H9 (cell line): ENCODE results near the gene MCM7. TPM values are rescaled to one million over a fixed set of nuclear protein-coding genes. Genes with fewer than 3 reads are reported as not detected.

ENCODE experiments used
- DNase-seq: peaks from one replicate; pipeline ENCODE4 v3.0.0-alpha.2; 2017
- H2AFZ ChIP-seq: one replicate; pipeline ENCODE4 v1.6.1; 2013; ENCODE audit warnings: mild to moderate bottlenecking, low read length, control low read depth, moderate library complexity
- H2AK5ac ChIP-seq: 2 replicates; pipeline ENCODE4 v1.6.1; 2013; ENCODE audit warnings: low read length, control low read depth, mixed read lengths; ENCODE audit not compliant: insufficient read length
- H2BK120ac ChIP-seq: one replicate; pipeline ENCODE4 v1.6.1; 2013; ENCODE audit warnings: low read depth, mild to moderate bottlenecking, low read length, control low read depth, inconsistent platforms; ENCODE audit not compliant: poor library complexity, severe bottlenecking
- H2BK12ac ChIP-seq: 2 replicates; pipeline ENCODE4 v1.6.1; 2013; ENCODE audit warnings: low read length, control low read depth, mixed read lengths, low read depth; ENCODE audit not compliant: insufficient read length
- H2BK15ac ChIP-seq: 2 replicates; pipeline ENCODE4 v1.6.1; 2013; ENCODE audit warnings: low read depth, low read length, control low read depth
- H2BK20ac ChIP-seq: one replicate; pipeline ENCODE4 v1.6.1; 2013; ENCODE audit warnings: low read depth, mild to moderate bottlenecking, low read length, control low read depth, inconsistent platforms; ENCODE audit not compliant: poor library complexity, severe bottlenecking
- H2BK5ac ChIP-seq: 2 replicates; pipeline ENCODE4 v1.6.1; 2013; ENCODE audit warnings: low read length, control low read depth, mixed read lengths; ENCODE audit not compliant: insufficient read length
- H3K14ac ChIP-seq: 2 replicates; pipeline ENCODE4 v1.6.1; 2013; ENCODE audit warnings: low read length, control low read depth; ENCODE audit not compliant: insufficient read depth
- H3K18ac ChIP-seq: 2 replicates; pipeline ENCODE4 v1.6.1; 2013; ENCODE audit warnings: low read depth, mild to moderate bottlenecking, mixed read lengths, low read length, control low read depth; ENCODE audit not compliant: insufficient read length
- H3K23ac ChIP-seq: 2 replicates; pipeline ENCODE4 v1.6.1; 2013; ENCODE audit warnings: low read length, control low read depth, mixed read lengths, low read depth; ENCODE audit not compliant: insufficient read length
- H3K23me2 ChIP-seq: 2 replicates; pipeline ENCODE4 v1.6.1; 2013; ENCODE audit warnings: low read depth, mild to moderate bottlenecking, mixed read lengths, low read length, control low read depth; ENCODE audit not compliant: insufficient read length, poor library complexity, severe bottlenecking
- H3K27ac ChIP-seq: 2 replicates; pipeline ENCODE4 v1.5.1; 2013; ENCODE audit warnings: low read length, control low read depth, mixed read lengths, low read depth; ENCODE audit not compliant: insufficient read length
- H3K27me3 ChIP-seq: 2 replicates; pipeline ENCODE4 v1.6.1; 2013; ENCODE audit warnings: low read length, control low read depth, inconsistent platforms; ENCODE audit not compliant: insufficient read depth
- H3K4ac ChIP-seq: 2 replicates; pipeline ENCODE4 v1.6.1; 2013; ENCODE audit warnings: low read depth, mild to moderate bottlenecking, control low read depth, inconsistent platforms, low read length, moderate library complexity
- H3K4me1 ChIP-seq: 2 replicates; pipeline ENCODE4 v1.6.1; 2013; ENCODE audit warnings: low read length, control low read depth, inconsistent platforms; ENCODE audit not compliant: insufficient read depth
- H3K4me2 ChIP-seq: 2 replicates; pipeline ENCODE4 v1.6.1; 2013; ENCODE audit warnings: low read length, control low read depth, mixed read lengths; ENCODE audit not compliant: insufficient read length, insufficient read depth
- H3K56ac ChIP-seq: 2 replicates; pipeline ENCODE4 v1.6.1; 2013; ENCODE audit warnings: low read depth, mild to moderate bottlenecking, mixed read lengths, low read length, control low read depth; ENCODE audit not compliant: insufficient read length
- H3K79me1 ChIP-seq: 2 replicates; pipeline ENCODE4 v1.6.1; 2013; ENCODE audit warnings: low read depth, mild to moderate bottlenecking, moderate library complexity, low read length, control low read depth, inconsistent platforms; ENCODE audit not compliant: insufficient read depth, poor library complexity, severe bottlenecking
- H3K79me2 ChIP-seq: 2 replicates; pipeline ENCODE4 v1.6.1; 2013; ENCODE audit warnings: low read length, control low read depth, inconsistent platforms; ENCODE audit not compliant: insufficient read depth
- H3K9ac ChIP-seq: 2 replicates; pipeline ENCODE4 v1.6.1; 2013; ENCODE audit warnings: low read length, control low read depth, mixed read lengths; ENCODE audit not compliant: insufficient read length; ENCODE audit errors: extremely low read depth
- H3K9me3 ChIP-seq: one replicate; pipeline ENCODE4 v1.6.1; 2013; ENCODE audit warnings: low read depth, low read length, inconsistent platforms; ENCODE audit not compliant: control insufficient read depth
- H3T11ph ChIP-seq: one replicate; pipeline ENCODE4 v1.6.1; 2013; ENCODE audit warnings: mild to moderate bottlenecking, low read length, control low read depth, inconsistent platforms
- H4K20me1 ChIP-seq: one replicate; pipeline ENCODE4 v1.6.1; 2013; ENCODE audit not compliant: control insufficient read depth, insufficient read length, insufficient read depth
- H4K5ac ChIP-seq: 2 replicates; pipeline ENCODE4 v1.6.1; 2013; ENCODE audit warnings: low read depth, mild to moderate bottlenecking, mixed read lengths, low read length, control low read depth; ENCODE audit not compliant: insufficient read length
- H4K8ac ChIP-seq: replicated peaks from 2 replicates; pipeline ENCODE4 v1.6.1; 2013; ENCODE audit warnings: low read length, control low read depth, mixed read lengths, low read depth; ENCODE audit not compliant: insufficient read length
- H4K91ac ChIP-seq: 2 replicates; pipeline ENCODE4 v1.6.1; 2013; ENCODE audit warnings: low read depth, mild to moderate bottlenecking, moderate library complexity, mixed read lengths, low read length, control low read depth; ENCODE audit not compliant: insufficient read length
- H3K27ac Mint-ChIP-seq, 3 experiments: 2 replicates in 2 of 3; 3 replicates in 1 of 3; pipeline ENCODE4 v1.8.0; 2020 to 2021; ENCODE audit warnings: mixed read lengths in 3 of 3, mild to moderate bottlenecking in 1 of 3, moderate library complexity in 1 of 3
- H3K27me3 Mint-ChIP-seq: 2 replicates; pipeline ENCODE4 v1.8.0; 2021; ENCODE audit warnings: low read depth, mild to moderate bottlenecking, moderate library complexity, mixed read lengths
- H3K36me3 Mint-ChIP-seq, 3 experiments: 2 replicates in 2 of 3; 3 replicates in 1 of 3; pipeline ENCODE4 v1.8.0; 2020 to 2021; ENCODE audit warnings: low read depth in 3 of 3, mixed read lengths in 3 of 3; ENCODE audit not compliant: insufficient read depth in 1 of 3
- H3K4me1 Mint-ChIP-seq, 2 experiments: 2 replicates each; pipeline ENCODE4 v1.8.0; 2020; ENCODE audit warnings: mixed read lengths in 2 of 2
- H3K4me3 Mint-ChIP-seq, 2 experiments: 2 replicates in 1 of 2; 3 replicates in 1 of 2; pipeline ENCODE4 v1.8.0; 2020 to 2021; ENCODE audit warnings: mild to moderate bottlenecking in 2 of 2, mixed read lengths in 2 of 2, moderate library complexity in 1 of 2
- H3K9me3 Mint-ChIP-seq, 2 experiments: 2 replicates in 1 of 2; 3 replicates in 1 of 2; pipeline ENCODE4 v1.8.0; 2020; ENCODE audit warnings: mild to moderate bottlenecking in 2 of 2, mixed read lengths in 2 of 2, moderate library complexity in 1 of 2
- WGBS: extraction: QIAGEN DNeasy Blood & Tissue Kit; methylation state at CpG from one replicate; pipeline ENCODE4 v1.1.7; 2013; ENCODE audit warnings: missing lambda C conversion rate, low lambda C conversion rate, mixed read lengths; ENCODE audit not compliant: insufficient read length; ENCODE audit errors: extremely low coverage; 5-methylcytosine and 5-hydroxymethylcytosine counted together
- total RNA-seq: library from RNA; stranded (reverse); gene quantifications from 2 replicates; pipeline ENCODE4 v1.2.1, GENCODE V29; 2021
- TF ChIP-seq, protein P1 (sequence below): fragments of 200-600 bp; sonication (generic); conservative IDR thresholded peaks from 3 replicates; pipeline ENCODE4 v1.8.0; 2021; ENCODE audit warnings: antibody characterized with exemption, mild to moderate bottlenecking

Gene MCM7
- total RNA-seq, 1 experiment from 2014 or later: 390 TPM

DNA sequence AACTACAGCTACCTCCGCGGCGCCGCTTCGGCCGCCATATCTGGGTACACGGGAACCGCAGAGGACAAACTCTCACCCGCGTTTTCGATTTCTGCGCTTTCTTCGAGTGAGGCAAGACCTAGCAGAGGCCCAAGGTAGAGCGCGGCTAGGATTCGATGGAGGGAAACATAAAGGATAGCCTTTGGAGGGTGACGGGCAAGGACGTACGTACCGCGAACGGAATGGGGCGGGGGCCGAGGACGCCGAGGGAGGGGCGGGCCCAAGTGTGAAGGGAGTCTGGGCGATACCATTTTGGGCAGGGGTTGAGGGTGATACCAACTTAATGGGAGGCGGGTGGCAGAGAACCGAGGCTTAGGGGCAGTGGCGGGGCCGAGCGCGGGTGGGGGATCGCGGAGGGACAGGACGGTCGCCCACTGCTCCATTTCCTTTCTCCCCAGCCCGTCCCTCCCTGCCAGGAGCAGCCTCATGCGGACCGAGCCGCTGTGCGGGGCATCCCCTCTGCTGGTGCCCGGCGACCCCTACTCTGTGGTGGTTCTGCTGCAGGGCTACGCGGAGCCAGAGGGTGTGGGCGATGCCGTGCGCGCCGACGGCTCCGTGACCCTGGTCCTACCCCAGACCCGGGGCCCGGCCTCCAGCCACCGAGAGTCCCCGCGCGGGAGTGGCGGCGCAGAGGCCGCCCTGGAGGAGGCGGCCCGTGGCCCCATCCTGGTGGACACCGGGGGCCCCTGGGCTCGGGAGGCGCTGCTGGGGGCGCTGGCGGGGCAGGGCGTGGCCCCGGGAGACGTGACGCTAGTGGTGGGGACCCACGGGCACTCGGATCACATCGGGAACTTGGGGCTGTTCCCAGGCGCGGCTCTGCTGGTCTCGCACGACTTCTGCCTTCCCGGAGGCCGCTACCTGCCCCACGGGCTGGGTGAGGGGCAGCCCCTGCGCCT, 26.0 kb upstream of the MCM7 start, which contains the start of gene MBLAC1:
Gene MBLAC1 (plus strand): TSS at position 37 of the 935 bp plus-strand sequence. CDS start 429 bp downstream, at position 466.
- H3K79me2 ChIP-seq: no peaks in the 10 kb centered on the region
- H3K18ac ChIP-seq: peak within 1 kb of the TSS; percentile 96
- Mint-ChIP-seq H3K4me3 (peak within 1 kb of the TSS; percentile 98 to 99), H3K27me3 (peaks cover 24% of the 10 kb centered on the region), H3K4me1 (peaks cover 6 to 15% of the 10 kb centered on the region in 2 experiments), H3K27ac (peak within 1 kb of the TSS; percentile 99 to 100 (median 99)), H3K36me3 (peaks cover 2 to 14% (median 7%) of the 10 kb centered on the region in 3 experiments; a peak in 4 of 7 replicates), H3K9me3 (no peaks in the 10 kb centered on the region)
- H3K79me1 ChIP-seq: no peaks in the 10 kb centered on the region
- H3K9ac ChIP-seq: peak within 1 kb of the TSS; percentile 95
- no CpG with 5 or more reads among the region's 85 CpGs for WGBS
- no peak within 1 kb of the TSS for H2BK120ac ChIP-seq
- TF ChIP-seq, protein P1, sequence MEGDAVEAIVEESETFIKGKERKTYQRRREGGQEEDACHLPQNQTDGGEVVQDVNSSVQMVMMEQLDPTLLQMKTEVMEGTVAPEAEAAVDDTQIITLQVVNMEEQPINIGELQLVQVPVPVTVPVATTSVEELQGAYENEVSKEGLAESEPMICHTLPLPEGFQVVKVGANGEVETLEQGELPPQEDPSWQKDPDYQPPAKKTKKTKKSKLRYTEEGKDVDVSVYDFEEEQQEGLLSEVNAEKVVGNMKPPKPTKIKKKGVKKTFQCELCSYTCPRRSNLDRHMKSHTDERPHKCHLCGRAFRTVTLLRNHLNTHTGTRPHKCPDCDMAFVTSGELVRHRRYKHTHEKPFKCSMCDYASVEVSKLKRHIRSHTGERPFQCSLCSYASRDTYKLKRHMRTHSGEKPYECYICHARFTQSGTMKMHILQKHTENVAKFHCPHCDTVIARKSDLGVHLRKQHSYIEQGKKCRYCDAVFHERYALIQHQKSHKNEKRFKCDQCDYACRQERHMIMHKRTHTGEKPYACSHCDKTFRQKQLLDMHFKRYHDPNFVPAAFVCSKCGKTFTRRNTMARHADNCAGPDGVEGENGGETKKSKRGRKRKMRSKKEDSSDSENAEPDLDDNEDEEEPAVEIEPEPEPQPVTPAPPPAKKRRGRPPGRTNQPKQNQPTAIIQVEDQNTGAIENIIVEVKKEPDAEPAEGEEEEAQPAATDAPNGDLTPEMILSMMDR: no peak
- peak within 1 kb of the TSS; percentile 77 for H2BK5ac ChIP-seq
- H3K4ac ChIP-seq: no peak within 1 kb of the TSS
- H3K9me3 ChIP-seq: no peaks in the 10 kb centered on the region
- peak within 1 kb of the TSS; percentile 92; the same call in 1 of the 2 replicates for H3K14ac ChIP-seq
- peak within 1 kb of the TSS; percentile 86 for H3K27ac ChIP-seq
- no peaks in the 10 kb centered on the region; the same call in 1 of the 2 replicates for H3K27me3 ChIP-seq
- H3K56ac ChIP-seq: peak within 1 kb of the TSS; percentile 55
- peak; percentile 86 for DNase-seq
- H2BK20ac ChIP-seq: no peak within 1 kb of the TSS
- no peak within 1 kb of the TSS for H3K23ac ChIP-seq
- H4K5ac ChIP-seq: no peak within 1 kb of the TSS
- no peak within 1 kb of the TSS for H2BK12ac ChIP-seq
- peaks cover 15% of the 10 kb centered on the region for H3K23me2 ChIP-seq
- H4K20me1 ChIP-seq: no peaks in the 10 kb centered on the region
- no peak within 1 kb of the TSS for H2BK15ac ChIP-seq
- peak within 1 kb of the TSS; percentile 92 for H3K4me2 ChIP-seq
- H4K8ac ChIP-seq: peak within 1 kb of the TSS; percentile 19
- no peak within 1 kb of the TSS for H2AFZ ChIP-seq
- H3K4me1 ChIP-seq: no peaks in the 10 kb centered on the region; the same call in 1 of the 2 replicates
- no peak within 1 kb of the TSS for H2AK5ac ChIP-seq
- H4K91ac ChIP-seq: no peak within 1 kb of the TSS
- H3T11ph ChIP-seq: no peak within 1 kb of the TSS
